WERI-Rb-1 (cell line): ENCODE measurements around the gene PTPRG.

Source experiments
- DNase-seq: peaks from one replicate; pipeline ENCODE4 v3.0.0-alpha.2; 2020
- H3K27ac ChIP-seq: fragments of 250-450 bp; sonication (Bioruptor Pico); 2 replicates; pipeline ENCODE4 v1.5.1; 2020; ENCODE audit warnings: mild to moderate bottlenecking, moderate library complexity
- H3K27me3 ChIP-seq: fragments of 250-450 bp; sonication (Bioruptor Pico); 2 replicates; pipeline ENCODE4 v1.5.1; 2021; ENCODE audit warnings: mild to moderate bottlenecking, low read depth, moderate library complexity; ENCODE audit not compliant: insufficient read depth, severe bottlenecking
- H3K36me3 ChIP-seq: fragments of 250-450 bp; sonication (Bioruptor Pico); 2 replicates; pipeline ENCODE4 v1.5.1; 2020; ENCODE audit warnings: mild to moderate bottlenecking, moderate library complexity
- H3K4me3 ChIP-seq: 2 replicates; pipeline ENCODE4 v1.5.1; 2011; ENCODE audit warnings: low read depth, mild to moderate bottlenecking, control low read depth, low read length
- H3K9me3 ChIP-seq: fragments of 250-450 bp; sonication (Bioruptor Pico); 2 replicates; pipeline ENCODE4 v1.5.1; 2021; ENCODE audit warnings: mild to moderate bottlenecking, moderate library complexity; ENCODE audit not compliant: severe bottlenecking
- CTCF ChIP-seq: IDR thresholded peaks from 2 replicates; pipeline ENCODE4 v1.5.1; 2011; ENCODE audit warnings: low read depth, mild to moderate bottlenecking, control low read depth, inconsistent platforms, low read length

The PTPRG gene

GRCh38 chr3:61828880-61829721 is 267.7 kb downstream of the PTPRG start:
- no peaks in the 10 kb centered on the region for H3K27me3 ChIP-seq
- peak; percentile 55 for DNase-seq
- no peak for TF ChIP-seq CTCF
- no peak overlapping the region for H3K4me3 ChIP-seq
- peak overlapping the region; percentile 8; the same call in 1 of the 2 replicates for H3K27ac ChIP-seq
- H3K9me3 ChIP-seq = no peaks in the 10 kb centered on the region
- H3K36me3 ChIP-seq = no peaks in the 10 kb centered on the region; the same call in 1 of the 2 replicates

GRCh38 chr3:61829722-61830350 is 268.5 kb downstream of the PTPRG start:
- no peaks in the 10 kb centered on the region; the same call in 1 of the 2 replicates for H3K36me3 ChIP-seq
- no peaks in the 10 kb centered on the region for H3K27me3 ChIP-seq
- no peaks in the 10 kb centered on the region for H3K9me3 ChIP-seq
- H3K27ac ChIP-seq = no peak overlapping the region
- no peak for DNase-seq
- no peak overlapping the region for H3K4me3 ChIP-seq
- no peak for TF ChIP-seq CTCF

DNA sequence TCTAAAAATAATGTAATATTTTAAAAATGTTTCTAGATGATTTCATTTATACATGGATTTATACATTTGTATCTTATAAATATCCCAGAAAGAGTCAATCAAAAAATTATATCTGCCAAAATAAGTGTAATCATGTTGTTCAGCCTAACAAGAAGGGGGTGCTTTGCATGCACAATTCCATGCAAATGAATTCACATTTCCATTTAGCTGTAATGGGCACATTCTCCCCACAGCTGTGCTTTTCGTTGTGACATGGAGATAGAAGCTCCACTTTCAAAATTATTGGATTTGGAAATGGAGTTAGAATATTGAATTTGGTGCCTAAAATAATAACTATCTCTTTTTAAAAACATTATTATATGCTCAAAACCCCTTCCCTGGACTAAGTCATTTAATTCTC is 270.6 kb downstream of the PTPRG start:
- no peak for DNase-seq
- TF ChIP-seq CTCF = no peak

GRCh38 chr3:61832375-61833229 is 271.2 kb downstream of the PTPRG start:
- Histone ChIP-seq H3K36me3 (no peaks in the 10 kb centered on the region; the same call in 1 of the 2 replicates), H3K27ac (no peak overlapping the region), H3K27me3 (no peaks in the 10 kb centered on the region), H3K4me3 (no peak overlapping the region), H3K9me3 (no peaks in the 10 kb centered on the region)
- no peak for DNase-seq
- TF ChIP-seq CTCF = no peak

More for the DNA sequence above, 270.6 kb downstream of the PTPRG start:
- H3K27ac ChIP-seq = no peak overlapping the region
- H3K27me3 ChIP-seq = no peaks in the 10 kb centered on the region
- no peaks in the 10 kb centered on the region; the same call in 1 of the 2 replicates for H3K36me3 ChIP-seq
- no peaks in the 10 kb centered on the region for H3K9me3 ChIP-seq
- H3K4me3 ChIP-seq = no peak overlapping the region

DNA sequence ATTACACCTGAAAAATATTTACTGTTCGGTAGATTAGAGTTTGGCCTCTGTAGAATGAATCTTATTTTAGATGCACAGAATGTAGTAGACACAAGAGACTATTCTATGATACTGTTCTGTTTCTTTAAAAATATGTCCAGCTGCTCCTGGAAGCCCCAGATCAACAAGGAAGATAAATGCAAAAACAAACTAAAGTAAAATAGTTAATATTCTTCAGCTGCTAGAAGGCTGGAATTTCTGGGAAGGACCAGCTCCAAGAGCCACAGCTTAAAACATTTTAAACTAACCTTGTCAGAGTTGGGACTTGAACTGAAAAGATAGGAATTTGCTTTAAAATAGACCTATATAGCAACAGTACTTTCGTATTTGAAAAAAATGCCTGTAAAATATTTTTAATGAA is 277.9 kb downstream of the PTPRG start:
- no peaks in the 10 kb centered on the region for H3K27me3 ChIP-seq
- no peak overlapping the region for H3K27ac ChIP-seq
- no peak for DNase-seq
- H3K4me3 ChIP-seq = no peak overlapping the region
- no peaks in the 10 kb centered on the region for H3K9me3 ChIP-seq
- no peaks in the 10 kb centered on the region; the same call in 1 of the 2 replicates for H3K36me3 ChIP-seq
- TF ChIP-seq CTCF = no peak
